Hepatocyte (in vitro differentiated cells): Measurements from ENCODE around the gene HMX2. TPM values are rescaled to one million over a fixed set of nuclear protein-coding genes. Genes with fewer than 3 reads are reported as not detected.
A peak's percentile ranks its signal among the peaks of the same experiment; 100 is the strongest.

Experiments used
- DNase-seq: peaks from one replicate; pipeline ENCODE4 v3.0.0-alpha.2; 2016; ENCODE audit warnings: low spot score
- H2AFZ ChIP-seq: fragments of 200-600 bp; sonication (generic); 2 replicates; pipeline ENCODE4 v1.6.0; 2016; ENCODE audit warnings: antibody characterized with exemption, mild to moderate bottlenecking
- H3K27ac ChIP-seq: fragments of 200-600 bp; sonication (generic); 2 replicates; pipeline ENCODE4 v1.5.1; 2016; ENCODE audit warnings: mild to moderate bottlenecking
- H3K27me3 ChIP-seq: fragments of 200-600 bp; sonication (generic); 2 replicates; pipeline ENCODE4 v1.6.1; 2016
- H3K36me3 ChIP-seq: fragments of 200-600 bp; sonication (generic); replicated peaks from 2 replicates; pipeline ENCODE4 v1.5.1; 2016; ENCODE audit warnings: low read depth; ENCODE audit not compliant: insufficient read depth
- H3K4me1 ChIP-seq: fragments of 200-600 bp; sonication (generic); 2 replicates; pipeline ENCODE4 v1.5.1; 2016; ENCODE audit warnings: mild to moderate bottlenecking, moderate library complexity; ENCODE audit not compliant: insufficient read depth
- H3K4me2 ChIP-seq: fragments of 200-600 bp; sonication (generic); 2 replicates; pipeline ENCODE4 v1.6.0; 2016
- H3K4me3 ChIP-seq: fragments of 200-600 bp; sonication (generic); 2 replicates; pipeline ENCODE4 v1.5.1; 2016; ENCODE audit warnings: mild to moderate bottlenecking
- H3K79me2 ChIP-seq: fragments of 200-600 bp; sonication (generic); 2 replicates; pipeline ENCODE4 v1.6.0; 2017; ENCODE audit warnings: mild to moderate bottlenecking
- H3K9me2 ChIP-seq: fragments of 200-600 bp; sonication (generic); replicated peaks from 2 replicates; pipeline ENCODE4 v1.6.0; 2017; ENCODE audit warnings: mild to moderate bottlenecking; ENCODE audit not compliant: insufficient read depth
- H3K9me3 ChIP-seq: fragments of 200-600 bp; sonication (generic); 2 replicates; pipeline ENCODE4 v1.5.1; 2016; ENCODE audit warnings: low read depth, mild to moderate bottlenecking
- H4K20me1 ChIP-seq: fragments of 200-600 bp; sonication (generic); 2 replicates; pipeline ENCODE4 v1.6.0; 2016; ENCODE audit warnings: mild to moderate bottlenecking; ENCODE audit not compliant: insufficient read depth, poor library complexity, severe bottlenecking
- EZH2 ChIP-seq: fragments of 200-600 bp; sonication (generic); IDR thresholded peaks from 2 replicates; pipeline ENCODE4 v1.6.1; 2016; ENCODE audit warnings: antibody characterized with exemption, mild to moderate bottlenecking, borderline replicate concordance
- EZH2phosphoT487 ChIP-seq: fragments of 200-600 bp; sonication (generic); IDR thresholded peaks from one replicate; pipeline ENCODE4 v1.6.1; 2018; ENCODE audit warnings: antibody characterized with exemption, mild to moderate bottlenecking, low read depth, moderate library complexity; ENCODE audit not compliant: unreplicated experiment, severe bottlenecking
- WGBS: methylation state at CpG from one replicate; pipeline ENCODE4 v1.1.6; 2016; ENCODE audit warnings: low lambda C conversion rate; ENCODE audit errors: missing lambda C conversion rate; 5-methylcytosine and 5-hydroxymethylcytosine counted together
- polyA plus RNA-seq: library from polyadenylated mRNA; unstranded; fragments of >200 nt; fragmentation: Nextera tagmentation; extraction: Ambion mirVana; gene quantifications from 2 replicates; pipeline ENCODE4 v1.2.1, GENCODE V29; 2016
- total RNA-seq: library from RNA; depleted of rRNA; stranded (reverse); fragments of >200 nt; gene quantifications from 2 replicates; pipeline ENCODE4 v1.2.3, GENCODE V29; 2014
- TF ChIP-seq, protein P1 (sequence below): fragments of 200-600 bp; sonication (generic); IDR thresholded peaks from 2 replicates; pipeline ENCODE4 v1.5.1; 2016; ENCODE audit warnings: antibody characterized with exemption, mild to moderate bottlenecking; ENCODE audit not compliant: poor library complexity

The HMX2 gene
- total and polyA plus RNA-seq, 2 experiments from 2014 or later: not detected

DNA sequence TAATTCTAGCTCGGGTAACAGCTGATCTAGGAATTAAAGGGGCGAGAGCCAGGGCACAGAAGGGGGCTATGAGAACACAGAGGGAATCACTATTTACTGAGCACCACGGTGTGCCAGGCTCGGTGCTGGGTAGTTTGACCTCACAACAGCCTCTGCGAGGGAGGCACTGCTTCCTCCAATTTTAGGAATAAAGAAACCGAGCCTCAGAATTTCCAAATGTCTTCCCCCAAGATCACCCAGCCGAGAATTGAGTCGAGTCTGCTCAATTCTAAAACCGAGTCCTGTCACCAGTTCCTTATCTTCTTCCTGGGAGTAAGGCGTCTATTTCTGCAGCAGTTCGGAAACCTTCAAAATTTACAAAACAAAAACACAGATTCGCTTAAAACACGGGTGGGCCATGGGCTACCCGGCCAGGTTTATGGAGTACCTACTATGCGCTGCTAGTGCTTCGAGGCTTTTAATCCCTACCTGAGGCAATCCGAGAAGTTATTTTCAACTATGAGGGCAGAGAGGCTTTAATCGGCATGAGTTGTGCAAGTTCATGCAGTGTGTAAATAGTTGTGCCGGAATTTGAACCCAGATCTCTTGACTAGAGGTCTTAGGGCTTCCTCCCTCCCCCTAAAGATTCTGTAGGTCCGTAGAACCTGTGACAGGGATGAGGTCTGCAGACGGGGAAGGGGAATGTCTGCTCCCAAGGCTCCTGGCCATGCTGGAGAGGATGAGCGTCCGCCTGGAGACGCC lies 872 bp upstream of the HMX2 start:
- no peak overlapping the region for H3K4me2 ChIP-seq
- H3K4me3 ChIP-seq: no peak overlapping the region
- H3K36me3 ChIP-seq: no peaks in the 10 kb centered on the region
- WGBS: 15% methylated on average over 23 of the region's 24 CpGs
- peaks cover 14% of the 10 kb centered on the region for H3K4me1 ChIP-seq
- H3K79me2 ChIP-seq: no peaks in the 10 kb centered on the region
- no peak overlapping the region for H3K27ac ChIP-seq
- H3K9me2 ChIP-seq: no peaks in the 10 kb centered on the region
- no peaks in the 10 kb centered on the region for H4K20me1 ChIP-seq
- DNase-seq: no peak
- H3K9me3 ChIP-seq: no peaks in the 10 kb centered on the region
- no peak overlapping the region for H2AFZ ChIP-seq
- peaks cover 100% of the 10 kb centered on the region for H3K27me3 ChIP-seq
- TF ChIP-seq EZH2 (peak; percentile 15), EZH2phosphoT487 (no peak)

GRCh38 chr10:123148414-123149161 lies 652 bp downstream of the HMX2 start:
- H3K9me3 ChIP-seq: no peaks in the 10 kb centered on the region
- H3K9me2 ChIP-seq: no peaks in the 10 kb centered on the region
- H3K27ac ChIP-seq: no peak overlapping the region
- no peaks in the 10 kb centered on the region for H3K36me3 ChIP-seq
- H2AFZ ChIP-seq: no peak overlapping the region
- peak overlapping the region; percentile 87 for H3K4me2 ChIP-seq
- TF ChIP-seq EZH2 (peak; percentile 69), EZH2phosphoT487 (peak; percentile 27)
- TF ChIP-seq, protein P1, sequence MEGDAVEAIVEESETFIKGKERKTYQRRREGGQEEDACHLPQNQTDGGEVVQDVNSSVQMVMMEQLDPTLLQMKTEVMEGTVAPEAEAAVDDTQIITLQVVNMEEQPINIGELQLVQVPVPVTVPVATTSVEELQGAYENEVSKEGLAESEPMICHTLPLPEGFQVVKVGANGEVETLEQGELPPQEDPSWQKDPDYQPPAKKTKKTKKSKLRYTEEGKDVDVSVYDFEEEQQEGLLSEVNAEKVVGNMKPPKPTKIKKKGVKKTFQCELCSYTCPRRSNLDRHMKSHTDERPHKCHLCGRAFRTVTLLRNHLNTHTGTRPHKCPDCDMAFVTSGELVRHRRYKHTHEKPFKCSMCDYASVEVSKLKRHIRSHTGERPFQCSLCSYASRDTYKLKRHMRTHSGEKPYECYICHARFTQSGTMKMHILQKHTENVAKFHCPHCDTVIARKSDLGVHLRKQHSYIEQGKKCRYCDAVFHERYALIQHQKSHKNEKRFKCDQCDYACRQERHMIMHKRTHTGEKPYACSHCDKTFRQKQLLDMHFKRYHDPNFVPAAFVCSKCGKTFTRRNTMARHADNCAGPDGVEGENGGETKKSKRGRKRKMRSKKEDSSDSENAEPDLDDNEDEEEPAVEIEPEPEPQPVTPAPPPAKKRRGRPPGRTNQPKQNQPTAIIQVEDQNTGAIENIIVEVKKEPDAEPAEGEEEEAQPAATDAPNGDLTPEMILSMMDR: no peak
- DNase-seq: no peak
- 3% methylated on average over 53 of the region's 55 CpGs for WGBS
- H4K20me1 ChIP-seq: no peaks in the 10 kb centered on the region
- H3K27me3 ChIP-seq: peaks cover 98% of the 10 kb centered on the region
- H3K4me3 ChIP-seq: no peak overlapping the region
- H3K4me1 ChIP-seq: peaks cover 14% of the 10 kb centered on the region
- H3K79me2 ChIP-seq: no peaks in the 10 kb centered on the region

DNA sequence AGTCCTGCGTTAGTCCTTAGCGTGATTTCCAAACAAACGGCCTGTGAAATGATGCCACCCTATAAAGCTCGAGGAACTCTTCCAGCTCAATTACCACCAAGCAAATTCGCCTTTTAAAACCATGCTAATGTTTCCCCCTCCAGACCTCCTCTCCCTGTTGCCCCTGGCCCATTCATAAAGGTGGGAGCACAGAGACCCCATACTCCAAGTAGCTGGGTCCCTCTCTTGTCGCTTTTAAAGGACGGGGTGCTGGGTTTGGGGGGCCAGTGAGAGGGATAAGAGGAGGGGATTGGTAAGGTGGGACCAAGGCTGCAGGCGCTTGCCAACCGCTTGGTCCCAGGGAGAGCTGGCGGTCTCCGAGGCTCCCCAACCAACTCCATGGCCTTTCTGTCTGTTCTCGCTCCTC lies 1.2 kb downstream of the HMX2 start:
- no peaks in the 10 kb centered on the region for H4K20me1 ChIP-seq
- no peak for DNase-seq
- H3K79me2 ChIP-seq: no peaks in the 10 kb centered on the region
- WGBS: 5% methylated on average over 10 of the region's 12 CpGs
- H3K27me3 ChIP-seq: peaks cover 92% of the 10 kb centered on the region
- H3K27ac ChIP-seq: no peak overlapping the region
- no peak overlapping the region for H2AFZ ChIP-seq
- no peak overlapping the region for H3K4me3 ChIP-seq
- peak overlapping the region; percentile 87 for H3K4me2 ChIP-seq
- H3K9me2 ChIP-seq: no peaks in the 10 kb centered on the region
- H3K36me3 ChIP-seq: no peaks in the 10 kb centered on the region
- TF ChIP-seq, protein P1: no peak
- TF ChIP-seq EZH2 (peak; percentile 37), EZH2phosphoT487 (peak; percentile 27)
- no peaks in the 10 kb centered on the region for H3K9me3 ChIP-seq
- peaks cover 14% of the 10 kb centered on the region for H3K4me1 ChIP-seq
